Prostate gland (tissue), 1 donor: ENCODE measurements around the gene MORC1.

ENCODE experiments used
- POLR2A ChIP-seq: fragments of 450-650 bp; IDR thresholded peaks from one replicate; pipeline ENCODE4 v1.6.1; 2016; ENCODE audit warnings: antibody characterized with exemption, mild to moderate bottlenecking
- POLR2AphosphoS5 ChIP-seq: sonication (generic); formaldehyde crosslinking; IDR thresholded peaks from one replicate; pipeline ENCODE4 v1.6.1; 2017; ENCODE audit warnings: antibody characterized with exemption

DNA sequence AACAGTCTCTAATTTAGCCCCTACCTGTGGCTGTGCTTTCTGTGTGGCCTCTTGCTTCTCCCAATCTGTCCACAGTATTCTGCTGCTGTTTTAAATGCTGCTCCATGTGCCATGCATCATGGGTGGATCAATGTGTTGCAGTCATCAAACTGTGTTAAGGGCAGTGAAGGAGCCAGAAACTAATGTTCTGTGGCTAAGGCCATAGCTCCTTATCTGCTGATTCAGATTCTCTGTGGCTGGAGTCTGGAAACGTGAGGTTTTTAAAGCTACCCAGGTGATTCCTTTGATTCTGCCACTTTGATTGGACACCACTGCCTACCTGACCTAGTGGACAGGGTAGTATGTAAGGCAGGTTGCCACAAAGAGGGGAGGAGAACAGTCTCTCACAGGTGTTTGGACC, 44.8 kb downstream of the MORC1 start:
- TF ChIP-seq POLR2AphosphoS5 (no peak), POLR2A (no peak)
